CD14-positive monocyte (primary cell): ENCODE results near the gene SIGLEC5. TPM values are rescaled to one million over a fixed set of nuclear protein-coding genes. Genes with fewer than 3 reads are reported as not detected.
A peak's percentile ranks its signal among the peaks of the same experiment; 100 is the strongest.

Experiments used
- DNase-seq, 3 donors: peaks; one replicate each; pipeline ENCODE4 v3.0.0-alpha.2; 2011 to 2022
- H2AFZ ChIP-seq: 2 replicates; pipeline ENCODE4 v1.6.0; 2012; ENCODE audit warnings: mild to moderate bottlenecking, low read depth, low read length, inconsistent platforms; ENCODE audit not compliant: insufficient read depth, poor library complexity, severe bottlenecking
- H3K27ac ChIP-seq, 2 donors: 1 replicate in 1 of 2; 2 replicates in 1 of 2; pipeline ENCODE4 v1.5.1; 2012 to 2013; ENCODE audit warnings: low read length in 2 of 2, control low read depth in 1 of 2, inconsistent platforms in 1 of 2, low read depth in 1 of 2, mild to moderate bottlenecking in 1 of 2
- H3K27me3 ChIP-seq, 2 donors: one replicate each; pipeline versions ENCODE4 v1.6.0 to v1.6.1; 2011 to 2013; ENCODE audit warnings: low read length in 2 of 2; ENCODE audit not compliant: control insufficient read depth in 2 of 2, insufficient read depth in 2 of 2
- H3K36me3 ChIP-seq, 2 donors: replicated peaks in 1 of 2; 1 replicate in 1 of 2; 2 replicates in 1 of 2; pipeline versions ENCODE4 v1.5.1 to v1.6.1; 2012 to 2013; ENCODE audit warnings: low read length in 2 of 2, control low read depth in 1 of 2, inconsistent platforms in 1 of 2, mild to moderate bottlenecking in 1 of 2; ENCODE audit not compliant: insufficient read depth in 2 of 2, control insufficient read depth in 1 of 2
- H3K4me1 ChIP-seq, 2 donors: 1 replicate in 1 of 2; 2 replicates in 1 of 2; pipeline versions ENCODE4 v1.5.1 to v1.6.1; 2012 to 2013; ENCODE audit warnings: low read length in 2 of 2, control low read depth in 1 of 2, inconsistent platforms in 1 of 2, mild to moderate bottlenecking in 1 of 2, moderate library complexity in 1 of 2; ENCODE audit not compliant: insufficient read depth in 2 of 2, control insufficient read depth in 1 of 2
- H3K4me2 ChIP-seq: replicated peaks from 2 replicates; pipeline ENCODE3; 2012; ENCODE audit warnings: low read length, moderate library complexity, mild to moderate bottlenecking; ENCODE audit not compliant: poor library complexity, severe bottlenecking; ENCODE audit errors: extremely low read depth
- H3K4me3 ChIP-seq, 3 experiments: fragments of 200-600 bp in 1 of 3; sonication (generic) in 1 of 3; replicated peaks in 1 of 3; 1 replicate in 2 of 3; 2 replicates in 1 of 3; pipeline ENCODE4 v1.5.1; 2011 to 2013; ENCODE audit warnings: low read length in 3 of 3, mild to moderate bottlenecking in 3 of 3, control low read depth in 2 of 3, low read depth in 2 of 3, inconsistent platforms in 1 of 3, moderate library complexity in 1 of 3
- H3K79me2 ChIP-seq: 2 replicates; pipeline ENCODE4 v1.6.0; 2012; ENCODE audit warnings: mild to moderate bottlenecking, control low read depth, inconsistent platforms, low read length, moderate library complexity; ENCODE audit not compliant: insufficient read depth
- H3K9ac ChIP-seq: 2 replicates; pipeline ENCODE4 v1.6.0; 2017; ENCODE audit warnings: low read length, mild to moderate bottlenecking; ENCODE audit not compliant: insufficient read depth, poor library complexity, severe bottlenecking
- H3K9me3 ChIP-seq, 2 donors: replicated peaks in 1 of 2; 1 replicate in 1 of 2; 2 replicates in 1 of 2; pipeline versions ENCODE4 v1.5.1 to v1.6.1; 2012 to 2013; ENCODE audit warnings: low read length in 2 of 2, control low read depth in 1 of 2; ENCODE audit not compliant: control insufficient read depth in 1 of 2, insufficient read depth in 1 of 2
- H4K20me1 ChIP-seq: 2 replicates; pipeline ENCODE4 v1.6.0; 2012; ENCODE audit warnings: mild to moderate bottlenecking, low read length, control low read depth, moderate library complexity; ENCODE audit not compliant: insufficient read depth
- H3K27ac Mint-ChIP-seq, 7 donors: one replicate each; pipeline ENCODE4 v1.8.0; 2020; ENCODE audit warnings: mild to moderate bottlenecking in 7 of 7, mixed read lengths in 7 of 7, moderate library complexity in 6 of 7, inconsistent platforms in 2 of 7
- H3K27me3 Mint-ChIP-seq, 3 donors: one replicate each; pipeline ENCODE4 v1.8.0; 2021 to 2022; ENCODE audit warnings: low read depth in 3 of 3, mild to moderate bottlenecking in 3 of 3, mixed read lengths in 3 of 3, moderate library complexity in 3 of 3, inconsistent platforms in 1 of 3
- H3K36me3 Mint-ChIP-seq, 2 donors: one replicate each; pipeline ENCODE4 v1.8.0; 2020; ENCODE audit warnings: mixed read lengths in 2 of 2, inconsistent platforms in 1 of 2, mild to moderate bottlenecking in 1 of 2
- H3K4me1 Mint-ChIP-seq: one replicate; pipeline ENCODE4 v1.8.0; 2020; ENCODE audit warnings: mild to moderate bottlenecking, mixed read lengths
- H3K4me3 Mint-ChIP-seq, 2 donors: one replicate each; pipeline ENCODE4 v1.8.0; 2020; ENCODE audit warnings: mild to moderate bottlenecking in 2 of 2, mixed read lengths in 2 of 2, moderate library complexity in 1 of 2
- H3K9me3 Mint-ChIP-seq, 7 donors: one replicate each; pipeline ENCODE4 v1.8.0; 2020 to 2022; ENCODE audit warnings: mixed read lengths in 7 of 7, mild to moderate bottlenecking in 6 of 7, moderate library complexity in 6 of 7, inconsistent platforms in 2 of 7
- WGBS: methylation state at CpG from one replicate; pipeline ENCODE4 v1.1.5; 2013; ENCODE audit warnings: missing lambda C conversion rate; ENCODE audit not compliant: insufficient coverage; 5-methylcytosine and 5-hydroxymethylcytosine counted together
- intact Hi-C, 2 donors: fragments of 100-400 bp; cut with micrococcal nuclease; formaldehyde crosslinking; loops; one replicate each; pipeline versions ENCODE4 v1.15.0 to v1.15.1; 2023
- polyA plus RNA-seq, 3 donors: library from polyadenylated mRNA; depleted of rRNA in 1 of 3; unstranded in 2 of 3; stranded (reverse) in 1 of 3; fragments of 300-500 nt in 2 of 3; fragments of >200 nt in 1 of 3; fragmentation: Illumina TruSeq in 2 of 3; gene quantifications; 1 replicate in 2 of 3; 2 replicates in 1 of 3; pipeline ENCODE4 v1.2.3, GENCODE V29; 2012 to 2021
- small RNA-seq: library from RNA; depleted of rRNA; stranded (forward); fragments of <200 nt; gene quantifications from one replicate; pipeline ENCODE3, GENCODE V24; 2012; ENCODE audit warnings: low read depth; ENCODE audit not compliant: insufficient read length
- TF ChIP-seq, protein P1 (sequence below): fragments of 200-600 bp; IDR thresholded peaks from one replicate; pipeline ENCODE4 v1.8.0; 2022; ENCODE audit warnings: antibody characterized with exemption, mild to moderate bottlenecking

SIGLEC5 gene
- polyA plus RNA-seq, 3 donors, result 10.2 to 12.6 TPM; not detected in 1

DNA sequence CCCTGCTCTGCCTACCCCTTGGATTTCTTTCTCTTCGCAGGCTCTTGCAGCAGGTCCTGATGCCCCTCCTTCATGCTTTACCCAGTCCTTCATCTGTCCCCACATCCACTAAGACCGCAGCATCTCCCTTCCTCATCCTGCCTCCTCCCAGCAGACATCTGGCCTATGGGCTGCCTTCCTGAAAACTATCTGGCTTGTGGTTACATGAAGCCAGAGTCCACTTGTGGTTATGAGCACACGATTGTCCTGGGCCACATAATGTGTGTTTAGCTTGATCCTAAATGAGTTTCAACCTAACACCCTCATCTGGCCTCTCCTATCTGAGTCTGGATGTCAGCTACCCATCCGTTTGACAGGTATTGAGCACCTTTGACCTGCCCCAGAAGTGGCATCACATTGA lies 64.6 kb downstream of the SIGLEC5 start:
- intact Hi-C loops, result no loop called here
- H2AFZ ChIP-seq, result peak overlapping the region; percentile 46
- Mint-ChIP-seq H3K9me3 (peaks cover 0 to 3% (median 0%) of the 10 kb centered on the region in 7 donors), H3K27me3 (peaks cover 7 to 16% (median 15%) of the 10 kb centered on the region in 3 donors), H3K4me3 (peak overlapping the region in 1 of 2 donors; percentile 32), H3K36me3 (no peaks in the 10 kb centered on the region), H3K27ac (no peak overlapping the region), H3K4me1 (peaks cover 37% of the 10 kb centered on the region)
- H3K27me3 ChIP-seq, result no peaks in the 10 kb centered on the region
- no peak overlapping the region for H3K4me2 ChIP-seq
- no peaks in the 10 kb centered on the region for H4K20me1 ChIP-seq
- no peaks in the 10 kb centered on the region for H3K9me3 ChIP-seq
- no peak overlapping the region for H3K9ac ChIP-seq
- peaks cover 25 to 32% of the 10 kb centered on the region in 2 donors for H3K4me1 ChIP-seq
- DNase-seq, result no peak
- 12% methylated on average over 3 of the region's 4 CpGs for WGBS
- no peaks in the 10 kb centered on the region for H3K79me2 ChIP-seq
- H3K27ac ChIP-seq, result no peak overlapping the region
- H3K4me3 ChIP-seq, result peak overlapping the region in 1 of 3 experiments; percentile 43
- no peaks in the 10 kb centered on the region for H3K36me3 ChIP-seq
- TF ChIP-seq, protein P1, sequence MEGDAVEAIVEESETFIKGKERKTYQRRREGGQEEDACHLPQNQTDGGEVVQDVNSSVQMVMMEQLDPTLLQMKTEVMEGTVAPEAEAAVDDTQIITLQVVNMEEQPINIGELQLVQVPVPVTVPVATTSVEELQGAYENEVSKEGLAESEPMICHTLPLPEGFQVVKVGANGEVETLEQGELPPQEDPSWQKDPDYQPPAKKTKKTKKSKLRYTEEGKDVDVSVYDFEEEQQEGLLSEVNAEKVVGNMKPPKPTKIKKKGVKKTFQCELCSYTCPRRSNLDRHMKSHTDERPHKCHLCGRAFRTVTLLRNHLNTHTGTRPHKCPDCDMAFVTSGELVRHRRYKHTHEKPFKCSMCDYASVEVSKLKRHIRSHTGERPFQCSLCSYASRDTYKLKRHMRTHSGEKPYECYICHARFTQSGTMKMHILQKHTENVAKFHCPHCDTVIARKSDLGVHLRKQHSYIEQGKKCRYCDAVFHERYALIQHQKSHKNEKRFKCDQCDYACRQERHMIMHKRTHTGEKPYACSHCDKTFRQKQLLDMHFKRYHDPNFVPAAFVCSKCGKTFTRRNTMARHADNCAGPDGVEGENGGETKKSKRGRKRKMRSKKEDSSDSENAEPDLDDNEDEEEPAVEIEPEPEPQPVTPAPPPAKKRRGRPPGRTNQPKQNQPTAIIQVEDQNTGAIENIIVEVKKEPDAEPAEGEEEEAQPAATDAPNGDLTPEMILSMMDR, result no peak

DNA sequence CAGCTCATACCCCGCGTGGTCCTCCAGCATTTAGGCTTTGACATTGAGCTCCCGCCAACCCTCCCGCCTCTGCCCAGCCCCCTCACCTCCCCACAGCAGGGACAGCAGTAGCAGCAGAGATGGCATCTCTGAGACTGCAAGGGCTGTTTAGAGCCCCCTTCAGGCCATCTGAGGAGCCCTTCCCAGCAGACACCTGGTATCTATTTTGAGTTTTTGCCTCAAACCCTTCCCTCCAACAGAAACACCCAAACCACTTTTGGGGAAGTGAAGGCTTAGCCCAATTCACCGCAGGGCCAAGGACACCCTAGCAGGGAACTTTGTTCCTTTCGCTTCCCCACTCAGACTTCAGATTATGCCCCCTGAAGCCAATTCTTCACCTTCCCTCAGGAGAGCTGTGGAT lies 65.4 kb downstream of the SIGLEC5 start:
- H3K4me1 Mint-ChIP-seq, result peaks cover 36% of the 10 kb centered on the region
- WGBS, result 20% methylated on average over 4 of the region's 6 CpGs
- peaks cover 10 to 20% (median 17%) of the 10 kb centered on the region in 3 donors for H3K27me3 Mint-ChIP-seq
- H3K4me3 ChIP-seq, result peak overlapping the region in 1 of 3 experiments; percentile 43
- TF ChIP-seq, protein P1, result no peak
- no peak overlapping the region for H3K9ac ChIP-seq
- H3K27me3 ChIP-seq, result no peaks in the 10 kb centered on the region
- no peaks in the 10 kb centered on the region for H4K20me1 ChIP-seq
- no peaks in the 10 kb centered on the region for H3K36me3 Mint-ChIP-seq
- no peak overlapping the region for H3K27ac ChIP-seq
- no peaks in the 10 kb centered on the region for H3K9me3 ChIP-seq
- intact Hi-C loops, result no loop called here
- H3K4me2 ChIP-seq, result peak overlapping the region; percentile 17
- no peak overlapping the region for H2AFZ ChIP-seq
- no peaks in the 10 kb centered on the region for H3K36me3 ChIP-seq
- H3K4me1 ChIP-seq, result peaks cover 24 to 34% of the 10 kb centered on the region in 2 donors
- H3K9me3 Mint-ChIP-seq, result peaks cover 0 to 1% (median 0%) of the 10 kb centered on the region in 7 donors
- H3K27ac Mint-ChIP-seq, result peak overlapping the region in 3 of 7 donors; percentile 2 to 45 (median 18)
- H3K79me2 ChIP-seq, result no peaks in the 10 kb centered on the region
- peak; percentile 18 to 44 (median 37) for DNase-seq
- H3K4me3 Mint-ChIP-seq, result peak overlapping the region in 1 of 2 donors; percentile 32

Small RNA genes lying within 50 kb of the gene (small RNA-seq; reads per million reads assigned to genes)
- gene AC018755.2, result not detected

Other genes starting within 250 kb of the SIGLEC5 start
- gene LIM2, start 242.4 kb downstream of the SIGLEC5 start, polyA plus RNA-seq, result not detected
- gene C19orf84, start 239.8 kb downstream of the SIGLEC5 start, polyA plus RNA-seq, result not detected
- gene SIGLEC10, start 212.8 kb downstream of the SIGLEC5 start, polyA plus RNA-seq, result 100 to 1,000 TPM in 1 of 3 donors, 10 to 100 TPM in 2; 16.6 to 114 (median 64.9) TPM
- gene SIGLEC8, start 171.9 kb downstream of the SIGLEC5 start, polyA plus RNA-seq, result not detected
- gene CEACAM18, start 151.9 kb downstream of the SIGLEC5 start, polyA plus RNA-seq, result not detected
- 1 to 10 TPM in 2 of 3 donors, under 1 TPM in 1; 0.24 to 1.8 (median 1.3) TPM for gene SIGLEC12, start 128.6 kb downstream of the SIGLEC5 start, polyA plus RNA-seq
- under 1 TPM in 1 of 3 donors, not detected in 2; 0.04 TPM for gene SIGLEC6, start 98.7 kb downstream of the SIGLEC5 start, polyA plus RNA-seq
- gene ZNF175, start 59.1 kb downstream of the SIGLEC5 start, polyA plus RNA-seq, result 1 to 10 TPM in 1 of 3 donors, under 1 TPM in 2; 0.39 to 2.4 (median 0.82) TPM
- gene SIGLEC14, start 16.4 kb upstream of the SIGLEC5 start, polyA plus RNA-seq, result 100 to 1,000 TPM in 1 of 3 donors, 10 to 100 TPM in 2; 63.5 to 129 (median 95.0) TPM
- 1 to 10 TPM in 2 of 3 donors, under 1 TPM in 1; 0.99 to 5.1 (median 2.4) TPM for gene SPACA6, start 62.9 kb upstream of the SIGLEC5 start, polyA plus RNA-seq
- 1 to 10 TPM in 1 of 3 donors, under 1 TPM in 1, not detected in 1; 0.24 to 1.6 TPM for gene HAS1, start 93.6 kb upstream of the SIGLEC5 start, polyA plus RNA-seq
- gene FPR1, start 121.5 kb upstream of the SIGLEC5 start, polyA plus RNA-seq, result 1,000 to 10,000 TPM in 1 of 3 donors, 100 to 1,000 TPM in 2; 372 to 1,265 (median 991) TPM
- gene FPR2, start 130.8 kb upstream of the SIGLEC5 start, polyA plus RNA-seq, result 100 to 1,000 TPM in 1 of 3 donors, 10 to 100 TPM in 2; 36.2 to 108 (median 70.3) TPM
- 1 to 10 TPM; 1.4 to 3.8 (median 3.5) TPM for gene FPR3, start 164.8 kb upstream of the SIGLEC5 start, polyA plus RNA-seq